ENCODE measurements around the gene SLC9A5.

SLC9A5 gene

DNA sequence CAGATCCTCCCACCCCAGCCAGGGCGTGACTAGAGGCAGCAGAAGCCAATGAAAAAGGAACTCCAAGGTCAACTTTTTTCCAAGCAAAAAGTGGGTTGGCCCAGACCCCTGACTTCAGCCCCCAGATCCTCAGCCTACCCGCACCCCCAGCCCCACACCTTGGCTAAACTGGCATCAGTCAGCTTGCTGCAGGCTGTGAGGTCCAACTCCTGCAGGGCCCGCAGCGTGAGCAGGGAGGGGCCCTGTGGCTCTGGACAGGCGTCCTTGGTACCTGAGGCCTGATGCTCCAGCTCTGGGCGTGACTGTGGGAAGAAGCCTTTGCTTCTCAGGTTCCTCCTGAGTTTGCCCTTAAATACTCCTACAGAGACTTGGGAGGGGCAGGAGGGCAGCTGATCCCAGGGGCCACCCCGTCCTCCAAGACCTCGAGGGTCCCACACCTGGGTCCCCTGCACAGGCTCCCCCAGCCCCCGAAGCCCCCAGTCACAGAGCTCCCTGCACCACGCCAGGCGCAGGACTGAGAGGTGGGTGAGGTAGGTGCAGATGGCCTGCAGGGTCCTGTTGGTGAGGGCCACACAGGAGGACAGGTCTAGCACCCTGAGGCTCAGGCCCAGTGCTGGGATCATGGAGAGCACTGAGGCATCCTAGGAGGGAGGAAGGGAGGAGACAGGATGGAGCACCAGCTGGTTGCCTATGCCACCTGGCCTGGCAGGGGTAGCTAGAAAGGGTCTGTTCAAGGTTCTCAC lies 40.5 kb upstream of the SLC9A5 start:
- no peak for DNase-seq (ENCODE audit: insufficient read length, low spot score)
- TF ChIP-seq POLR2A (IDR thresholded peaks at IDR 0.05; ENCODE audit: low read depth, low read length) = no peak
- FAIRE-seq = no peak

DNA sequence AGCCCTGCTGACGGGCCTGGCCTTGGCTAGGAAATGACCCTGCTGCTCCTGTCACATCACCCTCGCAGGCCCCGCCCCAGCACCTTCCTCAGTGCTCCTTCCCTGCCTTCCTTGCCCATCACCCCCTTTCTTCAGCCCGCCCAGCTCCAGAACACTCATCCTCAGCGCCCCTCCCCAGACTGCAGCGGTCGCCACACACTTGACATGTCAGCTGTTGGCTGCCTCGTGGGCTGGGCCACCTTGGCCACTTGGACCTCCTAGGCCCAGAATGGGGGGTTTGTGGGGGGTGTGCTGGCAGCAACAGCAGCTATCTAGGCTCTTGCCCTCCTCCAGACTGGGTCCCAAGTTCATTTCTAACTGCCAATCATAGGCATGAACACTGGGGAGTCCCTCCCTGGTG lies 39.2 kb upstream of the SLC9A5 start:
- TF ChIP-seq POLR2A (IDR thresholded peaks at IDR 0.05; ENCODE audit: low read depth, low read length) = no peak
- no peak for DNase-seq (ENCODE audit: insufficient read length, low spot score)
- FAIRE-seq = no peak

DNA sequence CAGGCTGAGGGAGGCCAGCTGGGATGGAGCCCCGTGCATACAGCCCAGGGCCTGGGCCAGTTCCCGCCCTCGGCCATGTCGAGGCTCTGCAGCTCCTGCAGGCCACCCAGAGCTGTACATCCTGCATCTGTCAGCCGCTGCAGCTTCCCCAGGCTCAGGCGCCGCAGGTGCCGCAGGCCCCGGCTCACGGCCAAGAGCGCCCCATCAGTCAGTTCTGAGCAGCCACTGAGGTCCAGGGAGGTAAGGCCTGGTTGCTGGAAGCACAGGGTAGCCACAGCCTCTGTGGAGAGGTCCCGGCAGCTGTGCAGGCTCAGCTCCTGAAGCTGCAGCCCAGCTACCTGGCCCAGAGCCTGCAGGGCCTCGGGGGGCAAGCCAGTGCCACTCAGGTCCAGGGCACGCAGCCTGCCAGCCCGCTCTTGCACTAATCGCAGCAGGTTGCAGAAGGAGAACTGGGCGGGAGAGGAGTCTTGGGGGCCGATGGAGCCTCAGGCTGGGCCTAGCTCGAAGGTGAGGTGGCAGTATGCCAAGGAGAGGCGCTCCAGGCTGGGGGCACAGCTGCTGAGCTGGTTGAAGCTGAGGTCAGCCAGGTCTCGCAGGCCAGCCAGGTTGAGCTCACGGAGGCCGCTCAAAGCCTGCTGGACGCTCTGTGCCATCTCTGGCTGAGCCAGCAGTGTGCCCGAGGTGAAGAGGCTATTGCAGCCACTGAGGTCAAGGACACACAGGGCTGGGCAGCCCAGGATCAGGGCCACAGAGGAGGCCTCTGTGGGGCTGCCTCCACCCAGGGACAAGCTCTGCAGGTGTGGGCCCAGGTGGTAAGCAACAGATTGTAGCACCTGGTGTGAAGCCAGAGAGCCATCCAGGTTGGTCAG lies 38.5 kb upstream of the SLC9A5 start:
- no peak for DNase-seq (ENCODE audit: insufficient read length, low spot score)
- no peak for FAIRE-seq
- TF ChIP-seq POLR2A (IDR thresholded peaks at IDR 0.05; ENCODE audit: low read depth, low read length) = no peak

DNA sequence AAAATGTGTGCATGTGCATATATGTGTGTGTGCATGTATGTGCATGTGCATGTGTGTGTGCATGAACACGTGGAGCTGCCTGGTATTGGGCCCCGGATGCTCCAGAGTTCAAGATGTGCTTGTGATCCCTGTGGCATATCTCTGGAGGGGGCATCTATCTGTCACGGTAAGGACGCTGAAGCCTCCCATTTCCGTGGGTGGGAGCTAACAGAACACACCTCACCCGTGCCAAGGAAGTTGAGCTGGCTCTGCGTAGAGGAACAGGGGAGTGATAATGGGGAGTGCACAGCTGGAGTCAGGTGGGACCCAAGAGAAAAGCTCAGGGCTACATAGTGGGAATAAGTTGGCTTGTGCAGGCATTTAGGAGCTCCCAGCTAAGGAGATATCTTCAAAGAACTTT lies 37.1 kb upstream of the SLC9A5 start:
- DNase-seq (ENCODE audit: insufficient read length, low spot score) (no peak), FAIRE-seq (no peak)
- no peak for TF ChIP-seq POLR2A (IDR thresholded peaks at IDR 0.05; ENCODE audit: low read depth, low read length)

DNA sequence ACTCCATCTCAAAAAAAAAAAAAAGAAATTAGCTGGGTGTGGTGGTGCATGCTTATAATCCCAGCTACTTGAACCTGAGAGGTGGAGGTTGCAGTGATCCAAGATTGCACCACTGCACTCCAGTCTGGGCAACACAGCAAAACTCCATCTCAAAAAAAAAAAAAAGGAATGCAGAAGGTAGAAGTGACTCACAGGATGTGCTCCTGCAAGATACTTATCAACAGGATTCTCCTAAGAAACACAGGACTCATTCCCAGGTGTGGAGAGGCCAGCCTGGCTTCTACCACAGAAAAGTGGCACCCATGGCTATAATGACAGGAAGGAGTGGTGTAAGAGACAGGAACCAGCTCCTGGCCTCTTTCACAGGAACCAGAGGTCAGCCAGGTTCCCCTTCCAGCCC lies 36.0 kb upstream of the SLC9A5 start:
- FAIRE-seq (no peak), DNase-seq (ENCODE audit: insufficient read length, low spot score) (no peak)
- TF ChIP-seq POLR2A (IDR thresholded peaks at IDR 0.05; ENCODE audit: low read depth, low read length) = no peak

GRCh38 chr16:67213197-67214019 lies 35.4 kb upstream of the SLC9A5 start:
- no peak for TF ChIP-seq POLR2A (IDR thresholded peaks at IDR 0.05; ENCODE audit: low read depth, low read length)
- no peak for FAIRE-seq
- no peak for DNase-seq (ENCODE audit: insufficient read length, low spot score)

- TF ChIP-seq POLR2A (IDR thresholded peaks at IDR 0.05; ENCODE audit: low read depth, low read length) = no peak
- no peak for DNase-seq (ENCODE audit: insufficient read length, low spot score)
- FAIRE-seq = no peak
These were observed 33.1 kb upstream of the SLC9A5 start for GRCh38 chr16:67215706-67216105.

DNA sequence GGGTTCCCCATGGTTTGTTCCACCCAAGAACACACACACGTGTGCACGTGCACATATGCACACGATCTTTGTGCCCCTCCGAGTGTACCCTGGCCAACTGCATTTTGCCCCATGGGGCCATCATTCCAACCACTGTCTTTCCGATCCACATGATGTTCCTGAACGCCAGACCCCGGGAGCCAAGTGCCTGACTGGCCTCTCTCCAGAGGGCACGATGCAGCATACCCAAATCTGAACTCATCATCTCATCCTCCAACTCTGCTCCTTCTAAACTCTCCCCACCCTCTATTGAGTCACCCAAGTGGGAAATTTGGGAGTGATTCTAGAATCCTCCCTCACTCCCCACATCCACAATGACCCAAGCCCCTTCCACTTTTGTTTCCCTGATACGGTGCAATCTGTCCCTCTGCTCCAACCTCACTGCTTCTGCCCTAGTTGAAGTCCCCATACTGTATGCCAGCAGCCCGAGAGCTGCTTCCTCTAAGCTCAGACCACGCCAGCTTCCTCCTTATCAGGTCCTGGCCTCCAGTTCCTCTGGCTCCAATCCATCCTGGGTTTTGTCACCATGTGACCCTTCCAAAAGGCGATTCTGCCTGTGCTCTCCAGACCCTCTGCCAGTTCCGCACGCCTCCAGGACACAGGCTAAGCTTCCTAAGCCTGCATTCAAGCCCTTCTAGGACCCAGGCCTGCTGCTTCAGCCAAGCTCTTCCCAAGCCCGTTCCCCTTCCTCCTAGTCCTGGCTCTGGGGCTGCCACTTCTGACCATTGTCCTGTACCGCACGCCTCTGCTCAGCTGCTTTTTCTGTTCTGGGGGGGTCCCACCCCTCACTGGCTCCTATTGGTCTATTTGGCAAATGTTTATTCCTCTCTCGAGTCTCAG lies 31.9 kb upstream of the SLC9A5 start:
- DNase-seq (ENCODE audit: insufficient read length, low spot score) (no peak), FAIRE-seq (no peak)
- TF ChIP-seq POLR2A (IDR thresholded peaks at IDR 0.05; ENCODE audit: low read depth, low read length) = no peak

- FAIRE-seq (no peak), DNase-seq (ENCODE audit: insufficient read length, low spot score) (no peak)
- TF ChIP-seq POLR2A (IDR thresholded peaks at IDR 0.05; ENCODE audit: low read depth, low read length) = no peak
These were observed 24.8 kb upstream of the SLC9A5 start for GRCh38 chr16:67223992-67224391.

GRCh38 chr16:67226295-67226803 lies 22.4 kb upstream of the SLC9A5 start:
- DNase-seq (ENCODE audit: insufficient read length, low spot score) (no peak), FAIRE-seq (no peak)
- TF ChIP-seq POLR2A (IDR thresholded peaks at IDR 0.05; ENCODE audit: low read depth, low read length) = peak; percentile 53; the same call in 1 of the 2 replicates

DNA sequence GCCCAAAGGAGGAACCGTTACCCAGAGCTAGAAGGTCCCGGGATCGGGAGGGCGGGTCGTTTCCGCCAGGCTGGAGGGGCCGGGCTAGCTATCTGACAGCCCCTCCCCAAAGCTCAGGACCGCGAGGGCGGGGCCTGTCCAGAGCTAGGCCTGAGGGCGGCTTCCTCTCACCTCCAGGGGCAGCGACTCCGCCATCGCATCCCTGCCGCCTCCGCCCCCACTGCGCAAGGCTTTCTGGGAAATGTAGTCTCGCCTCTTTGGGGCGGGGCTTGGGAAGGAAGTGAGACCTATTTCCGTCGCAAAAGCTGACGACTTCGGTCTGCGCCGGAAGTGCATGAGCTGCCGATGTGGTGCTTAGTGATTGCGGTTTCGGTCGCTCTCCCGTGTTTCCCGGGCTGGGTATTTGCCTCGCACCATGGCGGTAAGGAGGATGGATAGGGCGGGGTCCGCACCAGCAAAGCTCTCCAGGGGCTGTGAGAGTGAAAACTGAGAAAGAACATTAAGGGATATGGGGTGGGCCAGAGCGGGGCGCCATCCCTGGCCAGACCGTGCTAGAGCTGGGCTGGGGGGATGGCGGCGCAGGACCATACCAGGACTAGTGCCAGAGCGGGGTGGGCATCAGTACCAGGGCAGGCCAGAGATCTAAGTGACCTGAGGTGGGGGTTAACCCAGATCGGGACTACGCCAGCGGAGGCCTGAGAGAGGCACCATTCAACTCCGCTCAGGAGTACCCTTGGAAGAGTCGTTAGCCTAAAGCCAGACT lies 21.8 kb upstream of the SLC9A5 start, which contains the start of gene TMEM208:
TMEM208 (plus strand) TSS at position 327 of the 763 bp plus-strand sequence; CDS start at position 416, 89 bp downstream.
- TF ChIP-seq POLR2A (IDR thresholded peaks at IDR 0.05; ENCODE audit: low read depth, low read length) = peak; percentile 44
- peak; percentile 86 for FAIRE-seq
- DNase-seq (ENCODE audit: insufficient read length, low spot score) = peak; percentile 95

- no peak for DNase-seq (ENCODE audit: insufficient read length, low spot score)
- no peak for TF ChIP-seq POLR2A (IDR thresholded peaks at IDR 0.05; ENCODE audit: low read depth, low read length)
- no peak for FAIRE-seq
These were observed 21.2 kb upstream of the SLC9A5 start for GRCh38 chr16:67227567-67227921.
